ENCODE results near the gene PDIA5.

PDIA5 gene

GRCh38 chr3:123072564-123072963 lies 5.7 kb downstream of the PDIA5 start:
- DNase-seq, result no peak

GRCh38 chr3:123075359-123075758 lies 8.5 kb downstream of the PDIA5 start:
- DNase-seq, result no peak

- no peak for DNase-seq
Observed at GRCh38 chr3:123076112-123076495, 9.3 kb downstream of the PDIA5 start.

GRCh38 chr3:123076496-123077418 lies 9.9 kb downstream of the PDIA5 start:
- peak; percentile 74 for DNase-seq

DNA sequence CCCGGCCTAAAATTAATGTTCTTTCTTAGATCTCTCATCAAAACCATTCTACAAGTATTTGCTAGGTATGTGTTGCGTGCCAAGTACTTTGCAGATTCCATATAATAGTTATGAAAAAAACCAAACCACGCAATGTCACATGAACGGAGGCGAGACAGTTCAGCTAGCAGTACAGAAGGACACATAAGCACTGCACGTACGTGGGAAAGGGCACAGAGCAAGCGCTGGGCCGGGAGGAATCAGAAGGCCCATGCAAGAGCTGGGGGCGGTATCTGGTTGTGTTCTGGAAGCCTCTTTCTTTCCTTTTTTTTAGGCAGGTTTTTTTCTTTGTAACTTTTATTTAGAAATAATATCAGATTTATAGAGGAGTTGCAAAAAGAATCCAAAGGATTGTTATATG lies 11.3 kb downstream of the PDIA5 start:
- DNase-seq, result no peak

- DNase-seq, result no peak
Observed at GRCh38 chr3:123080864-123081562, 14.2 kb downstream of the PDIA5 start.

DNA sequence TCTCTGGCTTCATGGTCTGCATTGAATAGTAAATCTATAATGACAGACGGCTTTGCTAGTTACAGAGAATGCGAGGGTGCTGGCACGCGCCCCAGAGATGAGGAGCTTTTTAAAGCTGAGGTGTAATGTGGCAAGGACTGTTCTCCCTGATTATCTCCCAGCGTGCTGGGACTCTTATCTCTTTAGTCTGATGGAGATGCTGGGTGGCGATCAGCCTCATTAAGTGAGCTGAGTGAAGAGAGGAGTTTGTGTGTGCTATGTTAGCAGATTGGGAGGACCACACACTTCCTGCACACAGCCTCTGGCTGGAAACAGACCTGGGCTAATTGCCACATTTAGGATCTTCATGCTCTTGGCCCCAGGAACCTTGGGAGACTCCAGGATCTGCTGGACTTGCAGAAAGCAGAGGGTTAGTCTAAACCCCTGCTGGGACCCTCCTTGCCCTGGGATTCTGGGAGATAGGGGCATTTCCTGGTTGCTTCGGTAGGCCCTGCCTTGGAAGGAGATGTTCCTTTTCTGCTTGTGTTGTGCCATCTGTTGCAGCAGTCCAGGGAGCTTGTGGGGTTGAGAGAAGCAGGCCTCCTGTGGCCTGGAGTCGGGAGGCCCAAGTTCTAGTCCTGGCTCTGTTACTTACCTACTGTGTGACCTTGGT lies 15.0 kb downstream of the PDIA5 start:
- peak; percentile 87 for DNase-seq

- no peak for DNase-seq
Observed at GRCh38 chr3:123082370-123083065, 15.7 kb downstream of the PDIA5 start.

GRCh38 chr3:123083383-123084124 lies 16.7 kb downstream of the PDIA5 start:
- peak; percentile 12 for DNase-seq

GRCh38 chr3:123084192-123084591 lies 17.4 kb downstream of the PDIA5 start:
- DNase-seq, result no peak

DNA sequence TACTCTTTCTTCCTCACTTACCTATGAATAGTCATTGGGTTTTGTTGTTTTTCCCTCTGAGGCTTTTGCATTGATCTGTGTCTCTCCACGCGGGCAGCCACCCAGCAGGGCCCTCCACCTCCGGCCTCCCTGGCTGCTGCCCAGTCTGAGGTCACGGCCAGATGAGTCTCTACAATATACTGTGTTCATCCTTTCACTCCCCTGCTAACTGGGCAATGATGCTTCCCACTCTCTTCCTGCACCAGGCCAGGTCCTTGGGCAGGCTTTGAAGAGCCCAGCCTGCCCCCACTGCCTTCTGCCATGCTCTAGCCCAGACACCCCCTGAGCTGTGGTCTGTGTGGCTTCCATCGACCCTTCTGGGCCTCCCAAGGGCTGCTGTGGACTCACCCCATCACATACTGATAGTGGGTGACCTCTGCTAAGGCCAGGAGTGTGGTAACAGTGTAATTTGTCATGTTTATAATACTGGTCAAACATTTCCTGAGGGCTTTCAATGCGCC lies 18.0 kb downstream of the PDIA5 start:
- no peak for DNase-seq

- no peak for DNase-seq
Observed at GRCh38 chr3:123085293-123085931, 18.6 kb downstream of the PDIA5 start.

DNA sequence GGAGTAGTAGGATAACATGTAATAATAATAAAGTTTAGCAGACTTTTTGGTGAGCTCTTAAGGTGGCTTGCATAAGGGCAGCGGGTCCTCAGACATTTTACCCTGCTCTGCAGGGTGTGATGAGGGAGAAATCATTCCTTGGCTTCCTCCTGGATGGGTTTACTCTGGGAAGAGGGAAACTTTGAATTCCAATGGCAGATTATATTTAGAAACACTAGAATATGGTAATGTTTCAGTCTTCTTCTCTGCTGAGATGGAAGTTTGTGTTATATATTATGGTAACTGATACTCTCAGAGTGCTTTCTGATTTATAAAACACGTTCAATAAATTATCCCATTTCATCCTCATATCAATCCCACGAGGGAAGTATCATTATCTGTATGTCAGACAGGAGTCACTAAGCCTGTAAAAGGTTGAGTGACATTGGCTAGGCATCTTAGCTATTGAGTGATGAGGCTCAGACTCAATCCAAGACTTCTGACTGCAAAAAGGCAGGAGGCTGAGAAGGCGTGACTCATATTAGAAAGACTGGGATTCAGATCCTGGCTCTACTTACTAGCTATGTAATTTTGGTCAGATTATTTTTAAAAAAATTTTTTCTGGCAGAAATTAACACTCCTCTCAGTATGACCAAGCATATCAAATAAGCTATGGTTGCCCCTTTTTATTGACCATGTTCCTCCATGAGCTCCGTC lies 19.3 kb downstream of the PDIA5 start:
- no peak for DNase-seq

- peak; percentile 58 for DNase-seq
Observed at GRCh38 chr3:123088387-123088786, 21.6 kb downstream of the PDIA5 start.

DNA sequence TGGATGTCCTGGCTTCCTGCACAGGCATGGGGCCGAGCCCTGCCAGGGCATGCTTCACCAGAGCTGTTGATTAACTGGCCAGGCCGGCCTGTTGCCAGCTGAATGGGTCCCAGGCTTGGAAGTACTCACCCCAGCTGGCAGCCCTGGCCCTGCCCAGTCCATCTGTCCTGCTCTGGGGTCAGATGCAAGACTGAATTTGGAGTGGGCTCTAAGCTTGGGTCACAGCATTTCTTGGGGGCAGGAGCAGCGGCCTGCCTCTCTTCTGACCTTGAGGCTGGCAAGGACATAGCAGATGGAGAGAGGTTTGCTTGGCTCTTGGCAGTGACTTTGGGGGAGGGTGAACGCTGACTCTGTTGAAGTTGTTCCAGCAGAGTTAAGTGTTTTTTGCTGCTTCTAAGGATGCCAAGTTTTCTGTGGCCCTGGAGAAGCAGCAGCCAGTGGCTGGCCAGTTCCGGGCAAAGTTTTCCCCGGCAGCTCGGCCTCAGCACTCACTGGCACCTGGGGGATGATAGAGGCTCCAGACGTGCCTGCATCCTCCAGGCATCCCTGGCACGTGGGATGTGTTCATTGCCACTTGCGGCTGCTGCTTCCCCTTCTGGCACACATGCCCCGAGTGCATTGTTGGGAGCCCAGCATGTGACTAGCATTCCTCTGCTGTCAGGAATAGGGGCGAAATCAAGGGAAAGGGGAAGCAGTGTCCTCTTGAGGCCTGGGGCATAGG lies 22.9 kb downstream of the PDIA5 start:
- DNase-seq, result peak; percentile 87

- no peak for DNase-seq
Observed at GRCh38 chr3:123090728-123091531, 24.1 kb downstream of the PDIA5 start.

DNA sequence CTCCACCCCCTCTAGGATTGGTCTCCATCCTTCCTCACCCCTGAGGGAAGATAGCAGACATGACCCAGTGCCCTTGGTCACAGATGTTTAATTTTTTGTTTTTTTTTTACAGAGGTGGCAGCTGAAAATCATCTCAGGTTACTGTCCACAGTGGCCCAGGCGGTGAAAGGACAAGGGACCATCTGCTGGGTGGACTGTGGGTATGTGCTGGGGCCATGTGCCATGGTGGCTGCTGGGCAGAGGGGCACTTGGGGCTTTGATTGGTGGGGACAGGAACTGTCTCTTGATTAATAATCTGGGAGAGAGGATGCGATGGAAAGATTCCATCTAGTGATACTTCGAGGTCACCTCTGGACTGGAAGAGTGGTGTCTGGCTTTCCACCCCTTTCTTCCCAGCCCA lies 25.4 kb downstream of the PDIA5 start:
- DNase-seq, result no peak

- no peak for DNase-seq
Observed at GRCh38 chr3:123093696-123094095, 26.9 kb downstream of the PDIA5 start.
